HG02759 (cell line): ENCODE results near the gene CATSPERB.
"Not testable (repeated sequence)": the region's sequence is repeated elsewhere in the genome, so short reads cannot be mapped to it uniquely, and the experiment has no call there.

Source experiments
- ATAC-seq: cut with Tn5 transposase; IDR thresholded peaks from one replicate; pipeline ENCODE4 v1.9.1; 2021; ENCODE audit warnings: mild to moderate bottlenecking, moderate library complexity; ENCODE audit not compliant: unreplicated experiment

Gene CATSPERB

DNA sequence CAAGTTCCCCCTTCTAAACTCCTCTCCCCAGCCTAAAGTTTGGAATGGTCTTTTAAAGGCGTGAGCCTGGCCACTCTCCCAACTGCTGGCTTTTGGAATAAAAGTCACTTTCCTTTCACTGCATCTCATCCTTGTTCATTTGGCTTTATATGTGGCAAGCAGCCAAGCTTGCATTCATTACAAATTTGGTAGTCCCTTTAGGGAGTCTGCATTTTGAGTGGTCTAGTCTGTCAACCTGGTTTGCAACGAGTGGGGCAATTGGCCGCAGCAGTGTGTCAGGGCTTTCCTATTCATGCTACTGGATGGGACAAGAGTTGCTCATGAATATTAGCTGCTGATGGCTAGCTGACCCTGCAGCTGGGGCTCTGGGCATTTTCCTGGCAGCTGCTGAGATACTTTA lies 57.0 kb downstream of the CATSPERB start:
- ATAC-seq = no peak

DNA sequence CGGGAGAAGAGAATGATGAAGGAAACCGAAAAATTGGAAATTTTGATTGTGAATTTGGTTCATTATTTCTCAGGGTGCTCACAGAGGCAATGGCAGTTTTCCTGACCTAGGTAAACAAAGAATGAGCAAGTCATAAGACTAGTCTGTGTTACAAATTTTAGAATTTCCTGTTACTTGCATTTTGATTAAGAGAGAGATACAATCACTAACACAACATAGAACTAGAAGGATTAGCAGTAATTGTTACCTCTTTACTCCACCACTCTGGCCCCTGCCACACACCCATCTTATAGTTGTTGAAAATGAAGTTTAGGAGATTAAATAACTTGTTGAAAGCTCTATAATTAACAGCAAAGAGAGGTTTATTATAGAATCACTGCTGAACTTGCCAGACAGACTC lies 62.0 kb downstream of the CATSPERB start:
- no peak for ATAC-seq

DNA sequence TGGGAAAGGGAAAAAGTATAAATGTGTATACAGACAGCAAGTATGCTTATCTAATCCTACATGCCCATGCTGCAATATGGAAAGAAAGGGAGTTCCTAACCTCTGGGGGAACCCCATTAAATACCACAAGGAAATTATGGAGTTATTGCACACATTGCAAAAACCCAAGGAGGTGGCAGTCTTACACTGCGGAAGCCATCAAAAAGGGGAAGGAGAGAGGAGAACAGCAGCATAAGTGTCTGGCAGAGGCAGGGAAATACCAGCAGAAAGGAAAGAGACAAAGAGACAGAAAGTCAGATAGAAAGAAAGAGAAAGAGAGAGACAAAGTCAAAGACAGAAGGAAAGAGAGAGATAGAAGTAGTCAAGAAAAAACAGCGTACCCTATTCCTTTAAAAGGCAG lies 64.8 kb downstream of the CATSPERB start:
- not testable (repeated sequence) for ATAC-seq

DNA sequence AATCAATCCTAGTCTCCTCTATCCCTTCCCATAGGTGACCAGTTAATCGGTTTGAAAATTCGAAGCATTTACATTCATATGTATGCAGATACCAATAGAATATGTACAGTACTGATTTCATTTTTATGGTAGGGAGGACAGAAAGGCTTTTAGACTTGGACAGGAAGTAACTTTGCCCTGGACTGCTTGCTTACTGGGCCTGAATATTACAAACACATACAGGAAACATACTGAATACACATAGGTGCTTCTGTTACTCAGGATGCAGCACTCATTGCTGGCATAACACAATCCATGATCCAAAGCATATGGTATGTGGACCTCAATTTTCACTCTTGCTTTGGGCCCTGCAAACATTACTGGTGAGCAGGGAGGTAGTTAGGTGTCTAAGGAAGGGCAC lies 71.1 kb downstream of the CATSPERB start:
- no peak for ATAC-seq

DNA sequence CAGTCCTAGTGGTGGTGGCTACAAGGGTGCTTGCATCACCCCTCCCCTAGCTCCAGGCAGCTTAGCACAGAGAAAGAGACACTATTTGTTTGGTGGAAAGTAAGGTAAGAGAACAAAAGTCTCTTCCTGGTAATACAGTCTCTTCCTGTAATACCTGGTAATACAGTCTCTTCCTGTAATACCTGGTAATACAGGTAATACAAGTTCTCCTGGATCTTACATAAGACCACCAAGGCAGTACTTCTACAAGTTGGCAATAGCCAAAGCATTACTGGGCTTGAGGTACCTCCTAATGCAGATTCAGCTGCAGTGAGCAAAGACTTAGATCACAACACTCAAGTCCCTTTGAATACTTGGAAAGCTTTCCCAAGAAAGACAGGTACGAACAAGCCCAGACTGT lies 77.0 kb downstream of the CATSPERB start:
- ATAC-seq = no peak

DNA sequence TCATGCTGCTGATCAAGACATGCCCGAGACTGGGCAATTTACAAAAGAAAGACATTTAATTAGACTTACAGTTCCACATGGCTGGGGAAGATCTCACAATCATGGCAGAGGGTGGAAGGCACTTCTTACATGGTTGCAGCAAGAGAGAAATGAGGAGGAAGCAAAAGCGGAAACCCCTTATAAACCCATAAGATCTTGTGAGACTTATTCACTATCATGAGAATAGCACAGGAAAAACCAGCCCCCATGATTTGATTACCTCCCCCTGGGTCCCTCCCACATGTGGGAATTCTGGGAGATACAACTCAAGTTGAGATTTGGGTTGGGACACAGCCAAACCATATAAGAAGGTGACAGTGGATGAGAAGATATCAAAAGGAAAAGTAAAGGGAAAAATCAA lies 78.4 kb downstream of the CATSPERB start:
- ATAC-seq = no peak

DNA sequence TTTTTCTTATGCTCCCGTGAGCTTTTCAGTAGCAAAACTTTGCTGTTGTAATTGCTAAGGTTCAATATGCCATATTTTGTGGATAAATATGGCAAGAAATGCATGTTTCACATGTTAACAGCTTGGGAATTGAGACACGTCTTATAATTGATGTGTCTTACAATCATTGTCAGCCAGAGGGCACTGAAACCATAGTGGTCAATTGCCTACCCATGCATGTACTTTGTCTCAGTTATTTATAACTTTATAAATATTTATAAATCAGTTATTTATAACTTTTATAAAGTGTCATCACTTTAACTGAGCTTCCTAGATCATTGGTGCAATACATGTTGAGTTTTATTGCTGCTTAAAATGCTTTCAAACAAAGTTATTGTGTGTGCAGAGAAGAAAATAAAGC lies 82.0 kb downstream of the CATSPERB start:
- no peak for ATAC-seq

DNA sequence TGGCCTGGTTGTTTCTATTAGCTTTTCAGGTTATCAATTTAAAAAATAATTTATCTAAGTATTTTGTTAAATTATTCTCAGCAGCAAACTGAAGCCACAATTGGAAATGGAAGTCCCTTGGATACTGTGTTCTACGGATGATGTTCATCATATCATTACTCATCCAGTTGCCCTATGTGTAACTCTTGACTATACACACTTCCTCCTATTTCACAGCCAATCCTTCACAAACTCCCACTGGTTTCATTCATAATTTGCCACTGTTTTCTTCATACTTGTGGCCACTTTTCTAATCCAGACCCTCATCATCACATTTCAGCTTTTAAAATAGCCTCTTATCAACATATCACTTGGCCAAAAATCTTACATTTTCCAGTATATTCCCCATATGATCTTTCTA lies 84.0 kb downstream of the CATSPERB start:
- no peak for ATAC-seq

DNA sequence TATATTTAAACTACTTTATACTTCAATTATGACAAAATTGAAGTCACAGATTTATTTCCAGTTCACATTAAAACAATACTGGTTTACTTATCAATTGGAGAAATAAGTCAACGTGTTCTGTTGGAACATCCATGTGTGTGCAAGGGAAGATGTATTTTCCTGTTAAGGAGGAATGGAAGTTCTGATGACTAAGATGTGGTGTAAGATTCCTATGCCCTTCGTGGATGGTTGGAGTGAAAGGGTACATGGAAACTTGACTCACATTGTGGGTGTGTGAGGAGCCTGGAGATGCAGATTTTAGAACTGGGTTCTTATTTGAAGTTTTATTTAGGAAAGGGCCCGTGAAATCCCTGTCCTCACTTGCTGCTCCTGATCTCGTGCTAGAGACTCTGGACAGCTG lies 95.3 kb downstream of the CATSPERB start:
- no peak for ATAC-seq

DNA sequence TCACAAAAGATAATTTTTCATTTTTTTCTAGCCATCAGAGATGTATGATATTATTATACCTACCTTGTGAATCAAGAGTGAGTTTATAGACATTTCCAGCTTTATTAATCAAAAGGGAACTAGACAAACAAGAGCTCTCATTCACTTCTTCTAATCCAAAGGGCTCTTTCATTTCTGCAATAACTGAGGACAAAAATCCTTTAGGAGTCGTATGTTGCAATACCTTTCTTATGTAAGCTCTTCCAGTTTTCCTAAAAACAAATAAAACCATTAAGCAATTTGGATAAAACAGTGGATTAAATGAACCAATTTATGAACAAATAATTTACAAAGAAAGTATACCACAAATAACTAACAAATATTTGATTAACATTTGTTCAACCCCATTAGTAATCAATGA lies 107.1 kb downstream of the CATSPERB start:
- no peak for ATAC-seq

DNA sequence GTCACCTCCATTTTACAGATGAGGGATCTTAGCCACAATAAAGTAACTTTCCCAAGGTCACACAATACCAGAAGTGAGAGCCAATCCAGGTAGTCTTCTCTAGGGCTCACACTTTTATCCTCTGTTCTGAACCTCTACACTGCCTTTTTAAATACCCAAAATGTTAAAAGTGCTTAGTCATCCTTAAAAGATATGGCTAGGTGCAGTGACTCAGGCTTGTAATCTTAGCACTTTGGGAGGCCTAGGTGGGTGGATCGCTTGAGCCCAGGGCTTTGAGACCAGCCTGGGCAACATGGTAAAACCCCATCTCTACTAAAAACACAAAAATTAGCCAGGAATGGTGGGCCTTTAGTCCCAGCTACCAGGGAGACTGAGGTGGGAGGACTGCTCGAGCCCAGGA lies 117.7 kb downstream of the CATSPERB start:
- no peak for ATAC-seq

DNA sequence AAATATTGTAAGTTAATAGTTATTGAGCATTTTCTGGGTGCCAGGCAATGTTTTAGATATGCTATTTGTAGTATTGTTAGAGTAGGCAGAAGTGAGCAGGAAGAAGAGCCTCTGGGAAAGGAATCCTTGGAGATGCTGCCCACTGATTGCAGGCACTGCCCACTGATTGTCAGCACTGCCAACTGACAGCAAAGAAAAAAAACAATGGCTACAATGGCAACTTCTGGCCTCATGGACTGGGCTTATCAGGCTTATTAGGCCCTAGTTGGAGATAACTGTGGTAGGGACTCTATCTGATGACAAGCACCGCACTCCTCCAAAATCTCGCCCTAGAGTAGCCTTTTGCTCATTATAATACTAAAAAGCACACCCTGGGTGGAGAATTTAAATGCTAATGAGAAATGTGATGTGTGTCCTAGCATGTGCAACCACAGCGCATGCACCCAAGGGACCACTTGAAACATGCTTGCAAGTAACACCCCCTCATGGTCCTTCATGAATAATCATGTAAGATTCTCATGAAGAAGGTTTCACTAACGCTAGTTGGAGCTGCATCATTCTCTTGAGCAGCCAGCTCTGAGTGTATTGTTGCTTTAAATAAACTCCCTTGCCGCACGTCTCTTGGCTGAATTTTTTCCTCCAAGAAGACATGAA lies 118.3 kb downstream of the CATSPERB start:
- no peak for ATAC-seq

DNA sequence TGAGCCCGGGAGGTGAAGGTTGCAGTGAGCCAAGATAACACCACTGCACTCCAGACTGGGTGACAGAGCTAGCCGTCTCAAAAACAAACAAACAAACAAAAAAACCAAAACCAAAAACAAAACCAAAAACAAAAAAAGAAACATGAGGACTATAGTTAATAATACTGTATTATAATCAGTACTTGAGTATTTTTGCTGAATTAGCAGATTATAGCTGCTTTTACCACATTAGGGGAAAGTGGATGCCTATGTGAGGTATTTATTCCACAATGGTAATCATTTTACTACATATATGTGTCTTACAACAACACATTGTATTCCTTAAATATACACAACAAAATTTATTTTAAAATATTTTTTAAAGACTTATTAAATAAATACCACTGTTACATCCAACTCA lies 120.4 kb downstream of the CATSPERB start:
- no peak for ATAC-seq

DNA sequence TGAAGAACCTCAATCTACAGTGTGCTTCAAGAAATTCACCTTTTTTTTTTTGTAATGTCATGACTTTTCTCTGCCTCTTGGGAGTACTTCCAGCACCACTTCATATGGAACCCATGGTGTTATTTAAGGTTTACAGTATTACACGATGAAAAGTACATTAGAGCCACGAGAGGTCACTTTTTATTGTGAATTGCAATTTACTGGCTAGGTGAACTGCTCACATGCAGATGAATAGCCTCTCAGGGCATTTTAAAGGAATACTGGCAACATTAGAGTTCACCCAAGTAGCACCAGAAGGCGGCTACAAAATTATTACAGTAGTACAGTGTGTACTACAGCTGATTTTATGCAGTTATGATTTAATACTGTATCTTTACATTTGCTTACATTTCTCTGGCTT lies 122.7 kb downstream of the CATSPERB start:
- ATAC-seq = no peak

DNA sequence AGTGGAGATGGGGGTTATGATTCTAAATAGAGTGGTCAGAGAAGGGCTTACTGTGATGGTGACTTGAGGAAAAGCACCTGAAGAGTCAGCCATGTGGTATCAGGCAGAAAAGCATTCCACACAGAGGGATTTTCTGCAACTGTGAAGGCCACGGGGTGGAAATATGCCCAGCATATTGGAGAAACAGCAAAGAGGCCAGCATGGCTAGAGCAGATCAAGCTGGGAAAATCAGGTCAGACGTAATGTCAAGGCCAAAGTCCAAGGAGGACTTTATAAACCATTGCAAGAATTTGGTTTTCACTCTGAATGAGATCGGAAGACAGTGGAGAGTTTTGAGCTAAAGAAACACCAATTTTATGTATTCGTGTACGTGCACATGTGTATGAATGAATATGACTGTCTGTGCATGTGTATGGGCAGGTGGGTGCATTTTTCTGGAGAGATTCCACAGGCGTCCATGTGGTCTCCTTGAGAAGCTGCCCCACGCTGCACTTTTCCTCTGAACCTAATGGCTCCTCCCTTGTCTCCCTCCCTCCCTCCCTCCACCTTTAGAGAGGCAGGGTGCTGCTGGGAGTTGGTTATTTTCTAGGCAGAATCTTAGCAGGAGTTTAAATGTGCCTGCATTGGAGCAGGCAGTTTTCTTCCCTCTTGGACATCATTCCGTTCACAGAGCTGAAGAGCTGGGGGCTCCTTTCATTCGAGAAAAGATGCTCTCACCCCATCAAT lies 124.4 kb downstream of the CATSPERB start:
- ATAC-seq = no peak

DNA sequence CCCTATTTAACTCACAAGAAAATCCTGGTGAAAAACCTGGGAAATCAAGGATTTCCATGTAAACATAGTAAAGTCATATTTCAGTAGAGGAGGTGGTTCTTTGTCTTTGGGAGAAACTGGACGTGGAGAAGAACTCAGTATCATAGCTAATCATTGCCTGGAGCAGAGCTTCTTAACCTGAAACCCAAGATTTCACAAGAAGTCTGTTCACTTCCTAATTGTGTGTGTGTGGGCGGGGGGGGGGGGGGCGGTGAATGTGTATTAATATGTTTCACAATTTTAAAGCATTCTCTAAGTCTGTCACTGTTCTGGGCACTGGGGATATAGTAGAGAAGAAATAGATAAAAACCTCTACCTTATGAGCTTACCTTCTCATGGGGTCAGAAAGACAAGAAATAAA lies 125.0 kb downstream of the CATSPERB start:
- no peak for ATAC-seq

DNA sequence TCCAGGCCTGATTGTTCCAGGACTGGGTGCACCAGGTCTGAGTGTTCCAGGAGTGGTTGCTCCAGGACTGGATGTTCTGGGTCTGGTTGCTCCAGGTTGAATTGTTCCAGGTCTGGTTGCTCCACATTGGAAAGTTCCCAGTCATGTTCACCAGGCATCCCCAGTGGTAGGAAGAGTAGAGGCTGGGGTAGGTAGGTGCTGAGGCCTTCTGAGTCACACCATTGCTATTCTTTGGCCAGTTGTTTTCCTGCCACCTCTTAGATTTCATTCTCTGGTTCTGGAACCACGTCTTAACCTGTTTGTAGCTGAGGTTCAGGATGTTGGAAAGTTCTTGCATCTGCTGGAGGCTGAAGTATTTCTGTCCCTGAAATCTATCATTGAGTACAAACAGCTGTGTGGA lies 127.3 kb downstream of the CATSPERB start:
- ATAC-seq = not testable (repeated sequence)

DNA sequence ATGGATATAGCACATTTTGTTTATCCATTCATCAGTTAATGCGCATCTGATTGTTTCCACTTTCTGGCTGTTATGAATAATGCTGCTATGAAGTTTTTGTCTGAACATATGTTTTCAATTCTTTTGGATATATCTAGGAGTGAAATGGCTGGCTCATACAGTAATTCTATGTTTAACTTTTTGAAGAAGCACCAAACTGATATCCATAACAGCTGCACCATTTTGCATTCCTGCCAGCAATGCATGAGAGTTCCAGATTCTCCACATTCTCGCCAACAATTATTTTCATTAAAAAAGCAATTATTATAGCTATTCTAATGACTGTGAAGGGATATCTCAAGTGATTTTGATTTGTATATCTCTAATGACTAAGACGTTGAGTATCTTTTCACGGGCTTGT lies 131.9 kb downstream of the CATSPERB start:
- no peak for ATAC-seq

DNA sequence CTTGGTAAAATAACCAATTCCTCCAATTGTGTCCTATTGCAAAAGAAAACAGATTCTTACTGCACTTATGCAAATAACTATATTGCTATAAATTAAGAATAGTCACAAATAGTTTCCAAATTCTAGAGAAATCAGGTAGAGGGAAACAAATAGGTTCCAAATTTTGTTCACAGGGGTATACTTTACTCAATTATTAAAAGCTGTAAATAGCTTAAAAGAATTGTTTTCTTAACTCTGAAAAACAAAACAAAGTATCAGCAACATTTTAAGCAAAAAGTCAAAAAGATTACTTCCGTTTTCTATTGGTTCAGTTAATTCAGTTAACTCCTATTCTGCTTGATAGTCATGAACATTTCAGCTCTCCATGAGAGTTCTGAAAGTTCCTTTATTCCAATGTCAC lies 136.2 kb downstream of the CATSPERB start:
- ATAC-seq = no peak

DNA sequence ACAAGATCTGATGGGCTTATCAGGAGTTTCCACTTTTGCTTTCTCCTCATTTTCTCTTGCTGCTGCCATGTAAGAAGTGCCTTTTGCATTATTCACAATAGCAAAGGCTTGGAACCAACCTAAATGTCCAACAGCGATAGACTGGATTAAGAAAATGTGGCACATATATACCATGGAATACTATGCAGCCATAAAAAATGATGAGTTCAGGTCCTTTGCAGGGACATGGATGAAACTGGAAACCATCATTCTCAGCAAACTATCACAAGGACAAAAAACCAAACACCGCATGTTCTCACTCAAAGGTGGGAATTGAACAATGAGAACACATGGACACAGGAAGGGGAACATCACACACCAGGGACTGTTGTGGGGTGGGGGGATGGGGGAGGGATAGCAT lies 137.9 kb downstream of the CATSPERB start:
- ATAC-seq = not testable (repeated sequence)

DNA sequence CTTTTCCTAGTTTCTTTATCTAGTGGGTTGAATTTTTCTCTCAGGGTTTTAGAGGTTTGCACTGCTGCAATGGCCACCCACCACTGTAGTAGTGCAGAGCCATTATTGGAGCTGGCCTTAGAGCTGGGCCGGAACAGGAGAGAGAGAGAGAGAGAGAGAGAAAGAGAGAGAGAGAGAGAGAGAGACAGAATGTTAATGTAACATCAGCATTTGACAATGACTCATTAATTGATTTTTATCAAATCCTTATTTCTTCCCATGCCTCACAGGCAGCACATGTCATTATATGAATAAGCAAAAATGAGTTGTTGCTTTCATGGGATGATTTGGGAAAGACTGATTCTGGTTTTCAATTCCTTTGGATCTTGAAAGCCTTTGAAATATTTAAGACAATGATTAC lies 145.5 kb downstream of the CATSPERB start:
- no peak for ATAC-seq

DNA sequence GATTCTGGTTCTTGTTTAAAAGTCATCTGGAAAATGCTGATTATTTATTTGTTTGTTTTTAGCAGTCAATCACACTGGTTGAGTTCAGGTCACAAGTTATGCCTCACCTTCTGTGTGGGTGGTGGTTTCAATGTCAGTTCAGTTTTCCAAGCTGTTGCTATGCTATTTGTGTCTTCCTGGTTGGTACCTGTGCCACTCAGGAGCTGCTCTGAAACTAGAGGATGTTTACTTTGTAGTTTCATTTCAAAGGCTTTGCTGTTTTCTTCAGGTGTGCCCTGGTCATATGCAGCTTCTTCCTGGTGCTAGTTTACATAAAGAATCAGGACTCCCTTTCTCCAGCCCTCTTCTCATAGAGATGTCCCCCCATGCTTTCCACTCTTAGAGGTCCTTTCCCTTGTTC lies 146.0 kb downstream of the CATSPERB start:
- ATAC-seq = no peak

DNA sequence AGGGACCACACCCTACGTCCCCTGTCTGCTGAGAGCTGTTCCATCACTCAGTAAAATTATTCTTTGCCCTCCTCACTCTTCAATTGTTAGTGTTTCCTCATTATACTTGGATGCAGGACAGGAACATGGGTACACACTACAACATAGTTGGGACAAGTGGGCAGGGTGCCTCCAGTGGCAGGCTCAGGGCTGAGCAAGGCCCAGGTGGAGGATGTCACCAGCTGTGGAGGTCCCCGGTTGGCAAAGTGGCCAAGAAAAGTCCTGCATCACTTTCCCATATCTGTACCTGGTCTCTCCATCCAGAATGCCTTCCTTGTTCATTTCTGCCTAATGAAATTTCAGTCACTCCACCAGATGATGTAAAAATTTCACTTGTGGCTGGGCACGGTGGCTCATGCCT lies 149.1 kb downstream of the CATSPERB start:
- ATAC-seq = no peak
